Measurements from ENCODE around the gene PGBD5. TPM values are rescaled to one million over a fixed set of nuclear protein-coding genes. Genes with fewer than 3 reads are reported as not detected.

Gene PGBD5
- polyA plus RNA-seq, 1 donor (not counting 4 experiments of a cell fraction or from before 2014, with no cell fraction given), result 0.28 TPM

GRCh38 chr1:230270559-230271281 is 155.4 kb downstream of the PGBD5 start:
- no peak for FAIRE-seq
- dilution Hi-C loops (cut with MboI; ENCODE audit: extremely low pct_ligation_motif_present, low sequenced_read_pairs), result no loop called here
- Histone ChIP-seq H3K4me3 (ENCODE audit: control insufficient read depth in 2 of 3, extremely low read depth in 1 of 3, insufficient read depth in 2 of 3, low read depth in 1 of 3, low read length in 3 of 3) (no peak overlapping the region), H3K27ac (ENCODE audit: control insufficient read depth, insufficient read depth, low read length) (no peak overlapping the region), H3K4me1 (ENCODE audit: control insufficient read depth, extremely low read depth, insufficient read depth, low read length) (no peaks in the 10 kb centered on the region), H3K79me2 (ENCODE audit: control insufficient read depth, insufficient read depth, low read length) (no peaks in the 10 kb centered on the region), H4K20me1 (ENCODE audit: control insufficient read depth, extremely low read depth, insufficient read depth, low read length) (peaks cover 2% of the 10 kb centered on the region), H3K27me3 (ENCODE audit: control insufficient read depth, extremely low read depth, insufficient read depth, low read length) (no peaks in the 10 kb centered on the region), H2AFZ (ENCODE audit: control insufficient read depth, low read length) (no peak overlapping the region), H3K9me3 (ENCODE audit: control insufficient read depth, low read depth, low read length) (no peaks in the 10 kb centered on the region), H3K36me3 (ENCODE audit: control insufficient read depth in 2 of 2, extremely low read depth in 1 of 2, insufficient read depth in 2 of 2, low read length in 2 of 2) (peaks cover 13 to 26% of the 10 kb centered on the region in 2 experiments), H3K9me1 (ENCODE audit: control insufficient read depth, extremely low read depth, insufficient read depth, low read length) (no peaks in the 10 kb centered on the region), H3K4me2 (ENCODE audit: control insufficient read depth, extremely low read depth, insufficient read depth, low read depth, low read length) (no peak overlapping the region), H3K9ac (ENCODE audit: control insufficient read depth, extremely low read depth, insufficient read depth, low read length) (no peak overlapping the region)
- no peak for DNase-seq (ENCODE audit: low read depth, low spot score)
- TF ChIP-seq EZH2 (IDR thresholded peaks at IDR 0.05; ENCODE audit: low read length) (no peak), CTCF (optimal IDR thresholded peaks at IDR 0.05 in 1 of 3, IDR thresholded peaks at IDR 0.05 in 1 of 3, conservative IDR thresholded peaks at IDR 0.05 in 1 of 3; ENCODE audit: extremely low read depth in 1 of 3, insufficient read depth in 2 of 3, low read length in 3 of 3) (no peak)

DNA sequence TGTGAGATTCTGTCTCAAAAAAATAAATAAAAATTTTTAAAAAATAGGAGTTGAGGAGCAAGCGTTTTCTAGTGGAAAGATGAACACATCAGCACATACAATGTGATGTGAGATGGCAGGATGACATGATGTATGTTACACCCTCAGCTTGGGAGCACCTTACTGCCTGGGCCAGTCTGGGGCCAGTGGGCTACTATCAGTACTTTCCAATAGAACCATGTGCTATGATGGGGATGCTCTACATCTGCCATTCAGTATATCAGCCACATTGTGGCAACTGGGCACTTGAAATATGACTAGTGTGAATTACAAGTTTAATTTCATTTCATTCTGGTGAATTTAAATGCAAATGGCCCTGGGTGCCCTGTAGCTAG is 156.0 kb downstream of the PGBD5 start:
- no peak overlapping the region for H3K9ac ChIP-seq (ENCODE audit: control insufficient read depth, extremely low read depth, insufficient read depth, low read length)
- H3K36me3 ChIP-seq (ENCODE audit: control insufficient read depth in 2 of 2, extremely low read depth in 1 of 2, insufficient read depth in 2 of 2, low read length in 2 of 2), result peaks cover 19 to 30% of the 10 kb centered on the region in 2 experiments
- no peak overlapping the region for H2AFZ ChIP-seq (ENCODE audit: control insufficient read depth, low read length)
- no peaks in the 10 kb centered on the region for H3K9me3 ChIP-seq (ENCODE audit: control insufficient read depth, low read depth, low read length)
- no peak for DNase-seq (ENCODE audit: low read depth, low spot score)
- TF ChIP-seq CTCF (optimal IDR thresholded peaks at IDR 0.05 in 1 of 3, IDR thresholded peaks at IDR 0.05 in 1 of 3, conservative IDR thresholded peaks at IDR 0.05 in 1 of 3; ENCODE audit: extremely low read depth in 1 of 3, insufficient read depth in 2 of 3, low read length in 3 of 3) (no peak), EZH2 (IDR thresholded peaks at IDR 0.05; ENCODE audit: low read length) (no peak)
- H3K4me1 ChIP-seq (ENCODE audit: control insufficient read depth, extremely low read depth, insufficient read depth, low read length), result no peaks in the 10 kb centered on the region
- H3K79me2 ChIP-seq (ENCODE audit: control insufficient read depth, insufficient read depth, low read length), result no peaks in the 10 kb centered on the region
- H3K4me3 ChIP-seq (ENCODE audit: control insufficient read depth in 2 of 3, extremely low read depth in 1 of 3, insufficient read depth in 2 of 3, low read depth in 1 of 3, low read length in 3 of 3), result no peak overlapping the region
- H4K20me1 ChIP-seq (ENCODE audit: control insufficient read depth, extremely low read depth, insufficient read depth, low read length), result peaks cover 2% of the 10 kb centered on the region
- no peak overlapping the region for H3K4me2 ChIP-seq (ENCODE audit: control insufficient read depth, extremely low read depth, insufficient read depth, low read depth, low read length)
- FAIRE-seq, result no peak
- no peaks in the 10 kb centered on the region for H3K9me1 ChIP-seq (ENCODE audit: control insufficient read depth, extremely low read depth, insufficient read depth, low read length)
- H3K27me3 ChIP-seq (ENCODE audit: control insufficient read depth, extremely low read depth, insufficient read depth, low read length), result no peaks in the 10 kb centered on the region
- H3K27ac ChIP-seq (ENCODE audit: control insufficient read depth, insufficient read depth, low read length), result no peak overlapping the region
- dilution Hi-C loops (cut with MboI; ENCODE audit: extremely low pct_ligation_motif_present, low sequenced_read_pairs), result no loop called here

All from keratinocyte (primary cell).